Caco-2 (cell line): ENCODE data around the gene CRYBG1. TPM values are rescaled to one million over a fixed set of nuclear protein-coding genes. Genes with fewer than 3 reads are reported as not detected.

ENCODE experiments used
- BruUV-seq: library from RNA; stranded (reverse); fragments of 400-500 nt; replicated peaks from 2 replicates; lab custom pipeline; 2021; lab: Mats Ljungman, UMichigan
- CTCF ChIA-PET: fragments of 300-600 bp; sonication (Branson Sonifier 250); formaldehyde crosslinking; loops from one replicate; lab custom pipeline; 2022; ENCODE audit warnings: antibody characterized with exemption; lab: Charles Lee
- POLR2A ChIA-PET: fragments of 300-600 bp; sonication (Branson Sonifier 250); formaldehyde crosslinking; loops from one replicate; lab custom pipeline; 2022; ENCODE audit warnings: antibody characterized with exemption; lab: Charles Lee
- DNase-seq, 2 experiments: peaks; one replicate each; pipeline versions ENCODE4 v3.0.0 to v3.0.0-alpha.2; 2020 to 2022
- H3K27me3 ChIP-seq: replicated peaks from 2 replicates; pipeline ENCODE4 v1.6.0; 2011; ENCODE audit warnings: low read length; ENCODE audit not compliant: control insufficient read depth, insufficient read depth
- H3K36me3 ChIP-seq: 2 replicates; pipeline ENCODE4 v1.5.1; 2011; ENCODE audit warnings: low read length; ENCODE audit not compliant: control insufficient read depth, insufficient read depth
- H3K4me1 ChIP-seq: fragments of 250-450 bp; sonication (Bioruptor Pico); 2 replicates; pipeline ENCODE4 v1.5.1; 2020; ENCODE audit warnings: mild to moderate bottlenecking
- H3K4me3 ChIP-seq: 2 replicates; pipeline ENCODE4 v1.5.1; 2011; ENCODE audit warnings: low read depth, mild to moderate bottlenecking, control low read depth, low read length
- H3K9me3 ChIP-seq: fragments of 250-450 bp; sonication (Bioruptor Pico); 2 replicates; pipeline ENCODE4 v1.5.1; 2020; ENCODE audit warnings: mild to moderate bottlenecking, moderate library complexity
- H3K27ac Mint-ChIP-seq: one replicate; pipeline ENCODE4 v1.8.0; 2022; ENCODE audit warnings: mixed read lengths; ENCODE audit not compliant: unreplicated experiment
- H3K27me3 Mint-ChIP-seq: one replicate; pipeline ENCODE4 v1.8.0; 2022; ENCODE audit warnings: mixed read lengths; ENCODE audit not compliant: insufficient read depth, unreplicated experiment
- H3K36me3 Mint-ChIP-seq: one replicate; pipeline ENCODE4 v1.8.0; 2022; ENCODE audit warnings: mild to moderate bottlenecking, mixed read lengths; ENCODE audit not compliant: insufficient read depth, unreplicated experiment
- H3K4me1 Mint-ChIP-seq: one replicate; pipeline ENCODE4 v1.8.0; 2022; ENCODE audit warnings: low read depth, mixed read lengths; ENCODE audit not compliant: unreplicated experiment
- H3K4me3 Mint-ChIP-seq: one replicate; pipeline ENCODE4 v1.8.0; 2022; ENCODE audit warnings: mild to moderate bottlenecking, moderate library complexity, mixed read lengths; ENCODE audit not compliant: unreplicated experiment
- H3K9me3 Mint-ChIP-seq: one replicate; pipeline ENCODE4 v1.8.0; 2022; ENCODE audit warnings: mixed read lengths; ENCODE audit not compliant: unreplicated experiment
- intact Hi-C: fragments of 100-400 bp; cut with micrococcal nuclease; formaldehyde crosslinking; loops from one replicate; pipeline ENCODE4 v1.10.0; 2022; ENCODE audit not compliant: unreplicated experiment
- total RNA-seq: library from RNA; stranded (reverse); gene quantifications from 2 replicates; pipeline ENCODE4 v1.2.3, GENCODE V29; 2022
- TF ChIP-seq, protein P1 (sequence below), 2 experiments: fragments of 200-600 bp in 1 of 2; IDR thresholded peaks; 1 replicate in 1 of 2; 2 replicates in 1 of 2; pipeline versions ENCODE4 v1.5.1 to v1.8.0; 2011 to 2022; ENCODE audit warnings: antibody characterized with exemption in 1 of 2, control low read depth in 1 of 2, inconsistent platforms in 1 of 2, low read depth in 1 of 2, low read length in 1 of 2, mild to moderate bottlenecking in 1 of 2, moderate library complexity in 1 of 2; ENCODE audit not compliant: insufficient read depth in 1 of 2, severe bottlenecking in 1 of 2, unreplicated experiment in 1 of 2

The CRYBG1 gene
- total RNA-seq, 1 experiment from 2014 or later = 13.2 TPM

DNA sequence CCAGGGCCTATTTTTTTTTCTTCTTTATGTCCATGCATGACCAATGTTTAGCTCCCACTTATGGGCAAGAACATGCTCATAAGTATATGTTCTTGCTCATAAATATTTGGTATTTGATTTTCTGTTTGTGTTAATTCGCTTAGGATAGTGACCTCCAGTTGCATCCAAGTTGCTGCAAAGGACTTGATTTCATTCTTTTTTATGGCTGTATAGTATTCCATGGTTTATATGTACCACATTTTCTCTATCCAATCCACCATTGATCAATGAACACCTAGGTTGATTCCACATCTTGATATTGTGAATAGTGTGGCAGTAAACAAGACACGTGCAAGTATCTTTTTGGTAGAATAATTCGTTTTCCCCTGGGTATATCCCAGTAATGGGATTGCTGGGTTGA is 190.6 kb downstream of the CRYBG1 start:
- intact Hi-C loops = no loop called here
- no peak for DNase-seq
- Mint-ChIP-seq H3K36me3 (no peaks in the 10 kb centered on the region), H3K4me3 (no peak overlapping the region), H3K4me1 (peaks cover 22% of the 10 kb centered on the region), H3K27me3 (no peaks in the 10 kb centered on the region), H3K27ac (no peak overlapping the region), H3K9me3 (no peaks in the 10 kb centered on the region)
- Histone ChIP-seq H3K4me3 (no peak overlapping the region), H3K36me3 (no peaks in the 10 kb centered on the region; the same call in 1 of the 2 replicates), H3K27me3 (no peaks in the 10 kb centered on the region), H3K9me3 (no peaks in the 10 kb centered on the region), H3K4me1 (peaks cover 22% of the 10 kb centered on the region)
- TF ChIP-seq, protein P1, sequence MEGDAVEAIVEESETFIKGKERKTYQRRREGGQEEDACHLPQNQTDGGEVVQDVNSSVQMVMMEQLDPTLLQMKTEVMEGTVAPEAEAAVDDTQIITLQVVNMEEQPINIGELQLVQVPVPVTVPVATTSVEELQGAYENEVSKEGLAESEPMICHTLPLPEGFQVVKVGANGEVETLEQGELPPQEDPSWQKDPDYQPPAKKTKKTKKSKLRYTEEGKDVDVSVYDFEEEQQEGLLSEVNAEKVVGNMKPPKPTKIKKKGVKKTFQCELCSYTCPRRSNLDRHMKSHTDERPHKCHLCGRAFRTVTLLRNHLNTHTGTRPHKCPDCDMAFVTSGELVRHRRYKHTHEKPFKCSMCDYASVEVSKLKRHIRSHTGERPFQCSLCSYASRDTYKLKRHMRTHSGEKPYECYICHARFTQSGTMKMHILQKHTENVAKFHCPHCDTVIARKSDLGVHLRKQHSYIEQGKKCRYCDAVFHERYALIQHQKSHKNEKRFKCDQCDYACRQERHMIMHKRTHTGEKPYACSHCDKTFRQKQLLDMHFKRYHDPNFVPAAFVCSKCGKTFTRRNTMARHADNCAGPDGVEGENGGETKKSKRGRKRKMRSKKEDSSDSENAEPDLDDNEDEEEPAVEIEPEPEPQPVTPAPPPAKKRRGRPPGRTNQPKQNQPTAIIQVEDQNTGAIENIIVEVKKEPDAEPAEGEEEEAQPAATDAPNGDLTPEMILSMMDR (IDR thresholded peaks at IDR 0.05; ENCODE audit: insufficient read depth in 1 of 2, low read depth in 1 of 2, low read length in 1 of 2, severe bottlenecking in 1 of 2, unreplicated experiment in 1 of 2) = no peak
- BruUV-seq = no TSS peak
- POLR2A ChIA-PET = no interaction called here
- CTCF ChIA-PET = no interaction called here

DNA sequence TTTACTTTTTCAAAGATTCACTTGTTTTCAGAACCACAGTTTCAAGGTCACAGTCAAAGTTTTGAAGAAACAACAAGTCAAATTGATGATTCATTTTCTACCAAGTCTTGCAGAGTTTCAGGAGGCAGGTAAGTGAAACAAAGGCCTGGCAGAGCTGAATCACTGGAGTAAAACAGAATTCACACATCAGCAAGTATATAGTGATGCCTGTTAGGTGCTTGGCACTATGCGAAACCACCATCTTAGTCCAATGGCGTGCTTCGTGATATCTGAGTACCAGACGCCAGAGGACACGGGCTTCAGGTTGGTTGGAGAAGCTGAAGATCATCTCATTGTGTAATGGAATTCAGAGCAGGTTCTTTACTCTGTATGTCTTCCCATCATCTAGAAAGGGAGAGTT is 192.9 kb downstream of the CRYBG1 start:
- H3K27me3 ChIP-seq = no peaks in the 10 kb centered on the region
- POLR2A ChIA-PET = no interaction called here
- H3K4me1 Mint-ChIP-seq = peaks cover under 1% of the 10 kb centered on the region
- TF ChIP-seq, protein P1 (IDR thresholded peaks at IDR 0.05; ENCODE audit: insufficient read depth in 1 of 2, low read depth in 1 of 2, low read length in 1 of 2, severe bottlenecking in 1 of 2, unreplicated experiment in 1 of 2) = no peak
- no peaks in the 10 kb centered on the region for H3K9me3 Mint-ChIP-seq
- H3K4me3 ChIP-seq = no peak overlapping the region
- no TSS peak for BruUV-seq
- no peaks in the 10 kb centered on the region for H3K36me3 Mint-ChIP-seq
- no peaks in the 10 kb centered on the region; the same call in 1 of the 2 replicates for H3K36me3 ChIP-seq
- no peaks in the 10 kb centered on the region for H3K27me3 Mint-ChIP-seq
- CTCF ChIA-PET = interaction anchor here (0.6 kb wide), 1 partner anchor 114 kb away, joined by 3 read pairs; no protein-coding TSS in a partner anchor
- intact Hi-C loops = no loop called here
- H3K4me3 Mint-ChIP-seq = no peak overlapping the region
- H3K4me1 ChIP-seq = peaks cover 1% of the 10 kb centered on the region; the same call in 1 of the 2 replicates
- no peak overlapping the region for H3K27ac Mint-ChIP-seq
- H3K9me3 ChIP-seq = no peaks in the 10 kb centered on the region
- no peak for DNase-seq

GRCh38 chr6:106555767-106556166 is 195.2 kb downstream of the CRYBG1 start:
- Mint-ChIP-seq H3K9me3 (no peaks in the 10 kb centered on the region), H3K36me3 (no peaks in the 10 kb centered on the region), H3K27me3 (no peaks in the 10 kb centered on the region), H3K4me1 (no peaks in the 10 kb centered on the region), H3K4me3 (no peak overlapping the region), H3K27ac (no peak overlapping the region)
- DNase-seq = no peak
- TF ChIP-seq, protein P1 (IDR thresholded peaks at IDR 0.05; ENCODE audit: insufficient read depth in 1 of 2, low read depth in 1 of 2, low read length in 1 of 2, severe bottlenecking in 1 of 2, unreplicated experiment in 1 of 2) = no peak
- no peaks in the 10 kb centered on the region for H3K27me3 ChIP-seq
- BruUV-seq = no TSS peak
- POLR2A ChIA-PET = no interaction called here
- H3K4me3 ChIP-seq = no peak overlapping the region
- no peaks in the 10 kb centered on the region for H3K4me1 ChIP-seq
- intact Hi-C loops = loop anchor here (2.0 kb wide), 2 partner anchors 43 to 109 kb away; no protein-coding TSS in a partner anchor
- no peaks in the 10 kb centered on the region; the same call in 1 of the 2 replicates for H3K36me3 ChIP-seq
- H3K9me3 ChIP-seq = no peaks in the 10 kb centered on the region
- CTCF ChIA-PET = no interaction called here
